ENCODE results near the gene IP6K2.

GRCh38 chr3:48727511-48727910, 10.5 kb upstream of the IP6K2 start:
- no peak for TF ChIP-seq POLR2A (IDR thresholded peaks at IDR 0.05)
- TF ChIP-seq, protein P1, sequence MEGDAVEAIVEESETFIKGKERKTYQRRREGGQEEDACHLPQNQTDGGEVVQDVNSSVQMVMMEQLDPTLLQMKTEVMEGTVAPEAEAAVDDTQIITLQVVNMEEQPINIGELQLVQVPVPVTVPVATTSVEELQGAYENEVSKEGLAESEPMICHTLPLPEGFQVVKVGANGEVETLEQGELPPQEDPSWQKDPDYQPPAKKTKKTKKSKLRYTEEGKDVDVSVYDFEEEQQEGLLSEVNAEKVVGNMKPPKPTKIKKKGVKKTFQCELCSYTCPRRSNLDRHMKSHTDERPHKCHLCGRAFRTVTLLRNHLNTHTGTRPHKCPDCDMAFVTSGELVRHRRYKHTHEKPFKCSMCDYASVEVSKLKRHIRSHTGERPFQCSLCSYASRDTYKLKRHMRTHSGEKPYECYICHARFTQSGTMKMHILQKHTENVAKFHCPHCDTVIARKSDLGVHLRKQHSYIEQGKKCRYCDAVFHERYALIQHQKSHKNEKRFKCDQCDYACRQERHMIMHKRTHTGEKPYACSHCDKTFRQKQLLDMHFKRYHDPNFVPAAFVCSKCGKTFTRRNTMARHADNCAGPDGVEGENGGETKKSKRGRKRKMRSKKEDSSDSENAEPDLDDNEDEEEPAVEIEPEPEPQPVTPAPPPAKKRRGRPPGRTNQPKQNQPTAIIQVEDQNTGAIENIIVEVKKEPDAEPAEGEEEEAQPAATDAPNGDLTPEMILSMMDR (IDR thresholded peaks at IDR 0.05): no peak
